ENCODE results near the gene R3HDM2. TPM values are rescaled to one million over a fixed set of nuclear protein-coding genes. Genes with fewer than 3 reads are reported as not detected.
"Not testable (repeated sequence)": the region's sequence is repeated elsewhere in the genome, so short reads cannot be mapped to it uniquely, and the experiment has no call there.

R3HDM2 gene
- total RNA-seq, 2 experiments from 2014 or later = 25.8 to 47.2 TPM

- H2AFZ ChIP-seq (ENCODE audit: low read length) = no peak overlapping the region
- intact Hi-C loops (cut with micrococcal nuclease; ENCODE audit: unreplicated experiment) = no loop called here
- no peak for DNase-seq (ENCODE audit: low spot score)
- no peak overlapping the region for H3K4me2 ChIP-seq (ENCODE audit: low read length)
- ChIA-PET POLR2A (interaction anchor here (0.7 to 3.2 kb wide), 3 partner anchors 11 to 106 kb away, joined by 3 to 9 read pairs (median 3); no protein-coding TSS in a partner anchor), CTCF (ENCODE audit: unreplicated experiment) (no interaction called here)
- H4K20me1 ChIP-seq (ENCODE audit: insufficient read depth, low read length) = no peaks in the 10 kb centered on the region
- H3K36me3 ChIP-seq (ENCODE audit: insufficient read depth, low read length) = peaks cover 36% of the 10 kb centered on the region
- no peaks in the 10 kb centered on the region for H3K4me1 ChIP-seq (ENCODE audit: insufficient read depth, low read length, poor library complexity, severe bottlenecking)
- no peak overlapping the region for H3K4me3 ChIP-seq (ENCODE audit: low read depth, low read length, poor library complexity, severe bottlenecking)
- TF ChIP-seq EZH2phosphoT487 (IDR thresholded peaks at IDR 0.05; ENCODE audit: borderline replicate concordance, low read depth, low read length) = no peak
- TF ChIP-seq CTCF (conservative IDR thresholded peaks at IDR 0.05; ENCODE audit: low read length) = no peak
- no peaks in the 10 kb centered on the region for H3K79me2 ChIP-seq (ENCODE audit: insufficient read depth, low read depth, low read length)
- no peak overlapping the region for H3K27ac ChIP-seq (ENCODE audit: low read depth, low read length, poor library complexity, severe bottlenecking)
- H3K9me2 ChIP-seq (ENCODE audit: insufficient read depth, low read length) = no peaks in the 10 kb centered on the region
- BruUV-seq (replicated peaks) = no TSS peak
- H3K9me3 ChIP-seq (ENCODE audit: low read length) = no peaks in the 10 kb centered on the region
Measured at GRCh38 chr12:57300961-57301584, 129.8 kb downstream of the R3HDM2 start.

GRCh38 chr12:57299514-57300016 lies 131.3 kb downstream of the R3HDM2 start:
- intact Hi-C loops (cut with micrococcal nuclease; ENCODE audit: unreplicated experiment) = no loop called here
- TF ChIP-seq CTCF (conservative IDR thresholded peaks at IDR 0.05; ENCODE audit: low read length) (no peak), EZH2phosphoT487 (IDR thresholded peaks at IDR 0.05; ENCODE audit: borderline replicate concordance, low read depth, low read length) (no peak)
- Histone ChIP-seq H3K4me3 (ENCODE audit: low read depth, low read length, poor library complexity, severe bottlenecking) (no peak overlapping the region), H3K4me1 (ENCODE audit: insufficient read depth, low read length, poor library complexity, severe bottlenecking) (no peaks in the 10 kb centered on the region), H2AFZ (ENCODE audit: low read length) (no peak overlapping the region), H3K9me3 (ENCODE audit: low read length) (no peaks in the 10 kb centered on the region), H3K79me2 (ENCODE audit: insufficient read depth, low read depth, low read length) (no peaks in the 10 kb centered on the region), H3K36me3 (ENCODE audit: insufficient read depth, low read length) (peaks cover 43% of the 10 kb centered on the region), H4K20me1 (ENCODE audit: insufficient read depth, low read length) (no peaks in the 10 kb centered on the region), H3K9me2 (ENCODE audit: insufficient read depth, low read length) (no peaks in the 10 kb centered on the region), H3K27ac (ENCODE audit: low read depth, low read length, poor library complexity, severe bottlenecking) (no peak overlapping the region), H3K4me2 (ENCODE audit: low read length) (no peak overlapping the region)
- no TSS peak for BruUV-seq (replicated peaks)
- POLR2A ChIA-PET = interaction anchor here (1.2 to 3.2 kb wide), 2 partner anchors 10 to 157 kb away, joined by 3 to 9 read pairs; no protein-coding TSS in a partner anchor
- DNase-seq (ENCODE audit: low spot score) = no peak
- CTCF ChIA-PET (ENCODE audit: unreplicated experiment) = no interaction called here

- DNase-seq (ENCODE audit: low spot score) = no peak
- H3K9me2 ChIP-seq (ENCODE audit: insufficient read depth, low read length) = no peaks in the 10 kb centered on the region
- no peaks in the 10 kb centered on the region for H3K4me1 ChIP-seq (ENCODE audit: insufficient read depth, low read length, poor library complexity, severe bottlenecking)
- TF ChIP-seq CTCF (conservative IDR thresholded peaks at IDR 0.05; ENCODE audit: low read length) (no peak), EZH2phosphoT487 (IDR thresholded peaks at IDR 0.05; ENCODE audit: borderline replicate concordance, low read depth, low read length) (no peak)
- no peak overlapping the region for H3K27ac ChIP-seq (ENCODE audit: low read depth, low read length, poor library complexity, severe bottlenecking)
- no TSS peak for BruUV-seq (replicated peaks)
- no peak overlapping the region for H3K4me3 ChIP-seq (ENCODE audit: low read depth, low read length, poor library complexity, severe bottlenecking)
- H3K9me3 ChIP-seq (ENCODE audit: low read length) = no peaks in the 10 kb centered on the region
- H2AFZ ChIP-seq (ENCODE audit: low read length) = no peak overlapping the region
- H3K79me2 ChIP-seq (ENCODE audit: insufficient read depth, low read depth, low read length) = no peaks in the 10 kb centered on the region
- no peak overlapping the region for H3K4me2 ChIP-seq (ENCODE audit: low read length)
- H4K20me1 ChIP-seq (ENCODE audit: insufficient read depth, low read length) = no peaks in the 10 kb centered on the region
- peaks cover 54% of the 10 kb centered on the region for H3K36me3 ChIP-seq (ENCODE audit: insufficient read depth, low read length)
- intact Hi-C loops (cut with micrococcal nuclease; ENCODE audit: unreplicated experiment) = no loop called here
- ChIA-PET POLR2A (interaction anchor here (1.4 kb wide), 1 partner anchor 10 kb away, joined by 4 read pairs; no protein-coding TSS in a partner anchor), CTCF (ENCODE audit: unreplicated experiment) (no interaction called here)
Measured at GRCh38 chr12:57296291-57296690, 134.6 kb downstream of the R3HDM2 start.

- peaks cover 16% of the 10 kb centered on the region for H3K4me1 ChIP-seq (ENCODE audit: insufficient read depth, low read length, poor library complexity, severe bottlenecking)
- H3K27ac ChIP-seq (ENCODE audit: low read depth, low read length, poor library complexity, severe bottlenecking); H4K20me1 ChIP-seq (ENCODE audit: insufficient read depth, low read length); H3K4me3 ChIP-seq (ENCODE audit: low read depth, low read length, poor library complexity, severe bottlenecking); DNase-seq (ENCODE audit: low spot score); H3K4me2 ChIP-seq (ENCODE audit: low read length); intact Hi-C loops (cut with micrococcal nuclease; ENCODE audit: unreplicated experiment); H2AFZ ChIP-seq (ENCODE audit: low read length); CTCF ChIA-PET (ENCODE audit: unreplicated experiment); H3K9me2 ChIP-seq (ENCODE audit: insufficient read depth, low read length); BruUV-seq (replicated peaks); H3K79me2 ChIP-seq (ENCODE audit: insufficient read depth, low read depth, low read length); H3K9me3 ChIP-seq (ENCODE audit: low read length): not testable (repeated sequence)
- H3K36me3 ChIP-seq (ENCODE audit: insufficient read depth, low read length) = peaks cover 39% of the 10 kb centered on the region
- POLR2A ChIA-PET = interaction anchor here (0.6 to 0.9 kb wide), 2 partner anchors 53 to 177 kb away, joined by 3 read pairs; partner anchors contain the start of gene SHMT2
Measured at GRCh38 chr12:57282073-57282472, 148.8 kb downstream of the R3HDM2 start.
